Measurements from ENCODE around the gene NUDT1. TPM values are rescaled to one million over a fixed set of nuclear protein-coding genes. Genes with fewer than 3 reads are reported as not detected.

Gene NUDT1
- total RNA-seq, 1 donor from 2014 or later, result 12.8 TPM

DNA sequence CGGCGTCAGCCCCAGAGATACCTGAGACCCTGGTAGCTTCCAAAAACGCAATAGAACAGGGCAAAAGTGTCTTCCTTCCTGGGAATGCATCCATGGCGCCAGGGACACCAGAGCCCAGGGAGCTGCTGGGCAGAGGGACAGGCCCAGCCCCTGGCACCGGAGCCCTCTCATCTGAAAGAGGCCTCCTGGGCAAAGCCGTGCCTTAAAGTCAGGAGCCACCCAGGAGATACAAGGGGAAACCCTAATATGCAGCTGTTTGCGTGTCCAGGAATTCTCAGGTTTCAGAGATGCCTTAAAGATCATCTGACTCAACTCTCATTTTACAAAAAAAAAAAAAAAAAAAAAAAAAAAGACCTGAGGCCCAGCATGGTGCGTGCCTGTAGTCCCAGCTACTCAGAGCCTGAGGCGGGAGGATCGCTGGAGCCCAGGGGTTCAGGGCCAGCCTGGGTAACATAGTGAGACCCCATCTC is 28.0 kb downstream of the NUDT1 start:
- Mint-ChIP-seq H3K27me3 (ENCODE audit: unreplicated experiment) (no peaks in the 10 kb centered on the region), H3K9me3 (ENCODE audit: unreplicated experiment) (no peaks in the 10 kb centered on the region), H3K36me3 (ENCODE audit: unreplicated experiment) (peaks cover 13% of the 10 kb centered on the region), H3K4me3 (ENCODE audit: unreplicated experiment) (no peak overlapping the region), H3K27ac (ENCODE audit: unreplicated experiment) (peak overlapping the region; percentile 53), H3K4me1 (ENCODE audit: unreplicated experiment) (peaks cover 21% of the 10 kb centered on the region)
- TF ChIP-seq, protein P1, sequence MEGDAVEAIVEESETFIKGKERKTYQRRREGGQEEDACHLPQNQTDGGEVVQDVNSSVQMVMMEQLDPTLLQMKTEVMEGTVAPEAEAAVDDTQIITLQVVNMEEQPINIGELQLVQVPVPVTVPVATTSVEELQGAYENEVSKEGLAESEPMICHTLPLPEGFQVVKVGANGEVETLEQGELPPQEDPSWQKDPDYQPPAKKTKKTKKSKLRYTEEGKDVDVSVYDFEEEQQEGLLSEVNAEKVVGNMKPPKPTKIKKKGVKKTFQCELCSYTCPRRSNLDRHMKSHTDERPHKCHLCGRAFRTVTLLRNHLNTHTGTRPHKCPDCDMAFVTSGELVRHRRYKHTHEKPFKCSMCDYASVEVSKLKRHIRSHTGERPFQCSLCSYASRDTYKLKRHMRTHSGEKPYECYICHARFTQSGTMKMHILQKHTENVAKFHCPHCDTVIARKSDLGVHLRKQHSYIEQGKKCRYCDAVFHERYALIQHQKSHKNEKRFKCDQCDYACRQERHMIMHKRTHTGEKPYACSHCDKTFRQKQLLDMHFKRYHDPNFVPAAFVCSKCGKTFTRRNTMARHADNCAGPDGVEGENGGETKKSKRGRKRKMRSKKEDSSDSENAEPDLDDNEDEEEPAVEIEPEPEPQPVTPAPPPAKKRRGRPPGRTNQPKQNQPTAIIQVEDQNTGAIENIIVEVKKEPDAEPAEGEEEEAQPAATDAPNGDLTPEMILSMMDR (IDR thresholded peaks at IDR 0.05), result no peak
- DNase-seq (ENCODE audit: extremely low spot score, unreplicated experiment), result no peak

DNA sequence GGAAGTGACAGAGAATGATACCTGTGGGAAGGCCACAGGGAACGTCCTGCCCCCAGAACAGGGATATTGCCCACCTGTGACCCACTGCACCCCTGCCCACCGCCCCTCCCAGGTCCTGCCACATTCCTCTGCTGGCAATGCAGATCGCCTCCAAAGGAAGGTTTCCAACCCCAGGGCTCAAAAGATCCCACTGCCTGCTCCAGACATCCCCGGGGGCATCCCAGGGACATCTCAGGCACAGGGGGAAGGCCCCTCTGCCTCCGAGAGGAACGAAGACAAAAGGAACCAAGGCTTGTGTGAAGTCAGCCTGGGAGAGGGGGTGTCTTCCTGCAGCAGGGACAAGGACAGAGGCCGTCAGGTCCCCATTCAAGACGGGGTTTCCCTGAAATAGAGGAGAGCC is 28.5 kb downstream of the NUDT1 start:
- Mint-ChIP-seq H3K27ac (ENCODE audit: unreplicated experiment) (no peak overlapping the region), H3K4me1 (ENCODE audit: unreplicated experiment) (peaks cover 21% of the 10 kb centered on the region), H3K9me3 (ENCODE audit: unreplicated experiment) (no peaks in the 10 kb centered on the region), H3K36me3 (ENCODE audit: unreplicated experiment) (peaks cover 13% of the 10 kb centered on the region), H3K4me3 (ENCODE audit: unreplicated experiment) (no peak overlapping the region), H3K27me3 (ENCODE audit: unreplicated experiment) (no peaks in the 10 kb centered on the region)
- DNase-seq (ENCODE audit: extremely low spot score, unreplicated experiment), result no peak
- TF ChIP-seq, protein P1 (IDR thresholded peaks at IDR 0.05), result no peak

GRCh38 chr7:2271273-2272026 is 29.4 kb downstream of the NUDT1 start:
- no peak for DNase-seq (ENCODE audit: extremely low spot score, unreplicated experiment)
- Mint-ChIP-seq H3K27me3 (ENCODE audit: unreplicated experiment) (no peaks in the 10 kb centered on the region), H3K36me3 (ENCODE audit: unreplicated experiment) (peaks cover 13% of the 10 kb centered on the region), H3K4me3 (ENCODE audit: unreplicated experiment) (no peak overlapping the region), H3K9me3 (ENCODE audit: unreplicated experiment) (no peaks in the 10 kb centered on the region), H3K27ac (ENCODE audit: unreplicated experiment) (no peak overlapping the region), H3K4me1 (ENCODE audit: unreplicated experiment) (peaks cover 21% of the 10 kb centered on the region)
- TF ChIP-seq, protein P1 (IDR thresholded peaks at IDR 0.05), result no peak

GRCh38 chr7:2272031-2272430 is 30.0 kb downstream of the NUDT1 start:
- Mint-ChIP-seq H3K27me3 (ENCODE audit: unreplicated experiment) (no peaks in the 10 kb centered on the region), H3K4me3 (ENCODE audit: unreplicated experiment) (no peak overlapping the region), H3K9me3 (ENCODE audit: unreplicated experiment) (no peaks in the 10 kb centered on the region), H3K36me3 (ENCODE audit: unreplicated experiment) (peaks cover 13% of the 10 kb centered on the region), H3K27ac (ENCODE audit: unreplicated experiment) (no peak overlapping the region), H3K4me1 (ENCODE audit: unreplicated experiment) (peaks cover 16% of the 10 kb centered on the region)
- DNase-seq (ENCODE audit: extremely low spot score, unreplicated experiment), result no peak
- TF ChIP-seq, protein P1 (IDR thresholded peaks at IDR 0.05), result no peak

GRCh38 chr7:2273866-2274265 is 31.8 kb downstream of the NUDT1 start:
- Mint-ChIP-seq H3K9me3 (ENCODE audit: unreplicated experiment) (no peaks in the 10 kb centered on the region), H3K4me3 (ENCODE audit: unreplicated experiment) (no peak overlapping the region), H3K27me3 (ENCODE audit: unreplicated experiment) (no peaks in the 10 kb centered on the region), H3K27ac (ENCODE audit: unreplicated experiment) (no peak overlapping the region), H3K4me1 (ENCODE audit: unreplicated experiment) (peaks cover 16% of the 10 kb centered on the region), H3K36me3 (ENCODE audit: unreplicated experiment) (peaks cover 16% of the 10 kb centered on the region)
- TF ChIP-seq, protein P1 (IDR thresholded peaks at IDR 0.05), result no peak
- no peak for DNase-seq (ENCODE audit: extremely low spot score, unreplicated experiment)

Data from osteocyte (in vitro differentiated cells).